Activated T-helper 1 cell treated with anti-CD3 and anti-CD28 coated beads, Interleukin-12 subunit alpha, Interleukin-12 subunit beta, Interleukin-2, Interleukin-4 antibody, amounts not matched to agents 30 ng/mL and 10 ng/mL and 1 ng/mL, durations not matched to agents 14 hours and 24 hours and 36 hours (primary cell): ENCODE data around the gene SLC12A8. TPM values are rescaled to one million over a fixed set of nuclear protein-coding genes. Genes with fewer than 3 reads are reported as not detected.

Experiments used
- total RNA-seq: library from RNA; stranded (reverse); gene quantifications from 2 replicates; pipeline ENCODE4 v1.2.3, GENCODE V29; 2022

The SLC12A8 gene
- total RNA-seq, 1 donor from 2014 or later, result 1.1 TPM

Other genes with a start within 250 kb of the SLC12A8 start
- gene HEG1, start 156.8 kb downstream of the SLC12A8 start, total RNA-seq, result 43.7 and 45.1 TPM in 2 replicates
- 34.7 and 38.5 TPM in 2 replicates for gene ZNF148, start 162.6 kb upstream of the SLC12A8 start, total RNA-seq